Measurements from ENCODE around the gene NR5A1. TPM values are rescaled to one million over a fixed set of nuclear protein-coding genes. Genes with fewer than 3 reads are reported as not detected.
A peak's percentile ranks its signal among the peaks of the same experiment; 100 is the strongest.

The NR5A1 gene
- total and polyA plus RNA-seq, 2 of the 13 experiments (the other 11 are each of a cell fraction or from before 2014, with no cell fraction given): 28.9 to 44.7 TPM

- no peak for TF ChIP-seq ZNF646 (CRISPR knock-in tag; IDR thresholded peaks at IDR 0.05)
- no peak for TF ChIP-seq TFDP1 (CRISPR knock-in tag; IDR thresholded peaks at IDR 0.05; ENCODE audit: borderline replicate concordance)
- TF ChIP-seq TFDP2 (CRISPR knock-in tag; IDR thresholded peaks at IDR 0.05): no peak
- TF ChIP-seq ZNF260 (CRISPR knock-in tag; IDR thresholded peaks at IDR 0.05; ENCODE audit: borderline replicate concordance, low read depth): no peak
- no peak for TF ChIP-seq IRF1 (CRISPR knock-in tag; IDR thresholded peaks at IDR 0.05; ENCODE audit: low read depth)
- peak; percentile 88 for TF ChIP-seq RAD21 (CRISPR knock-in tag; IDR thresholded peaks at IDR 0.05)
- peak; percentile 49; the same call in 1 of the 2 replicates for TF ChIP-seq ERF (CRISPR knock-in tag; IDR thresholded peaks at IDR 0.05)
- no peak for TF ChIP-seq ZBTB46 (CRISPR knock-in tag; IDR thresholded peaks at IDR 0.05; ENCODE audit: borderline replicate concordance)
- no peak for TF ChIP-seq ESRRA (CRISPR knock-in tag; IDR thresholded peaks at IDR 0.05; ENCODE audit: low read depth)
- TF ChIP-seq ZNF18 (CRISPR knock-in tag; IDR thresholded peaks at IDR 0.05; ENCODE audit: insufficient replicate concordance): no peak
- 0 out of 2 replicates have a peak, but pooled peaks have one; percentile 16 for TF ChIP-seq GATAD2A (CRISPR knock-in tag; IDR thresholded peaks at IDR 0.05)
- TF ChIP-seq FOSL1 (CRISPR knock-in tag; IDR thresholded peaks at IDR 0.05; ENCODE audit: borderline replicate concordance): no peak
- no peak for TF ChIP-seq KAT2B (IDR thresholded peaks at IDR 0.05; ENCODE audit: borderline replicate concordance, low read depth, low read length)
Observed at GRCh38 chr9:124551472-124552272, 44.5 kb upstream of the NR5A1 start (continued).
